ENCODE data around the gene FAM53B. TPM values are rescaled to one million over a fixed set of nuclear protein-coding genes. Genes with fewer than 3 reads are reported as not detected.

FAM53B gene
- total RNA-seq, 4 donors from 2014 or later, result 140 to 253 (median 192) TPM

GRCh38 chr10:124715439-124715838 is 28.7 kb downstream of the FAM53B start:
- ATAC-seq, result no peak
- no peak overlapping the region for H3K4me3 ChIP-seq
- peaks cover 61 to 70% of the 10 kb centered on the region in 2 donors for H3K4me1 ChIP-seq
- H3K27ac ChIP-seq, result peak overlapping the region in 2 of 4 donors; percentile 92 to 97
- no peaks in the 10 kb centered on the region for H3K27me3 ChIP-seq
- in situ Hi-C loops (cut with MboI; ENCODE audit: low sequenced_read_pairs in 4 of 4) (no loop called here), intact Hi-C loops (cut with DNase I; ENCODE audit: low total_unique reads) (no loop called here)
- no peaks in the 10 kb centered on the region for H3K36me3 ChIP-seq
- no peaks in the 10 kb centered on the region for H3K9me3 ChIP-seq
- DNase-seq, result no peak
- no peak for TF ChIP-seq CTCF (IDR thresholded peaks at IDR 0.05 in 4 of 5, conservative IDR thresholded peaks at IDR 0.05 in 1 of 5)
- TF ChIP-seq POLR2A (IDR thresholded peaks at IDR 0.05), result no peak

GRCh38 chr10:124713679-124714255 is 30.4 kb downstream of the FAM53B start:
- Histone ChIP-seq H3K36me3 (no peaks in the 10 kb centered on the region), H3K9me3 (no peaks in the 10 kb centered on the region), H3K4me1 (peaks cover 61 to 71% of the 10 kb centered on the region in 2 donors), H3K27me3 (no peaks in the 10 kb centered on the region), H3K27ac (peak overlapping the region; percentile 24 to 54 (median 38)), H3K4me3 (no peak overlapping the region)
- DNase-seq (no peak), ATAC-seq (no peak)
- intact Hi-C loops (cut with DNase I; ENCODE audit: low total_unique reads), result no loop called here
- in situ Hi-C loops (cut with MboI; ENCODE audit: low sequenced_read_pairs in 4 of 4), result no loop called here
- TF ChIP-seq POLR2A (IDR thresholded peaks at IDR 0.05) (no peak), CTCF (IDR thresholded peaks at IDR 0.05 in 4 of 5, conservative IDR thresholded peaks at IDR 0.05 in 1 of 5) (no peak)

GRCh38 chr10:124712704-124713407 is 31.3 kb downstream of the FAM53B start:
- in situ Hi-C loops (cut with MboI; ENCODE audit: low sequenced_read_pairs in 4 of 4), result no loop called here

GRCh38 chr10:124711145-124711544 is 33.0 kb downstream of the FAM53B start:
- no peak for DNase-seq
- in situ Hi-C loops (cut with MboI; ENCODE audit: low sequenced_read_pairs in 4 of 4), result no loop called here
- ATAC-seq, result no peak

More at GRCh38 chr10:124712704-124713407, 31.3 kb downstream of the FAM53B start:
- Histone ChIP-seq H3K27ac (peak overlapping the region in 1 of 4 donors; percentile 54), H3K4me3 (no peak overlapping the region), H3K27me3 (no peaks in the 10 kb centered on the region), H3K4me1 (peaks cover 61 to 71% of the 10 kb centered on the region in 2 donors), H3K9me3 (no peaks in the 10 kb centered on the region), H3K36me3 (no peaks in the 10 kb centered on the region)
- no peak for DNase-seq
- ATAC-seq, result no peak
- intact Hi-C loops (cut with DNase I; ENCODE audit: low total_unique reads), result no loop called here
- TF ChIP-seq CTCF (IDR thresholded peaks at IDR 0.05 in 4 of 5, conservative IDR thresholded peaks at IDR 0.05 in 1 of 5), result no peak
- no peak for TF ChIP-seq POLR2A (IDR thresholded peaks at IDR 0.05)

More at GRCh38 chr10:124711145-124711544, 33.0 kb downstream of the FAM53B start:
- peak overlapping the region in 3 of 4 donors; percentile 93 to 98 (median 97) for H3K27ac ChIP-seq
- no peaks in the 10 kb centered on the region for H3K9me3 ChIP-seq
- TF ChIP-seq CTCF (IDR thresholded peaks at IDR 0.05 in 4 of 5, conservative IDR thresholded peaks at IDR 0.05 in 1 of 5) (no peak), POLR2A (IDR thresholded peaks at IDR 0.05) (no peak)
- H3K4me3 ChIP-seq, result no peak overlapping the region
- H3K36me3 ChIP-seq, result no peaks in the 10 kb centered on the region
- H3K27me3 ChIP-seq, result no peaks in the 10 kb centered on the region
- peaks cover 63 to 72% of the 10 kb centered on the region in 2 donors for H3K4me1 ChIP-seq
- intact Hi-C loops (cut with DNase I; ENCODE audit: low total_unique reads), result no loop called here

All from gastrocnemius medialis (tissue), 4 donors.